IMR-90 (cell line): Measurements from ENCODE around the gene PAQR5. TPM values are rescaled to one million over a fixed set of nuclear protein-coding genes. Genes with fewer than 3 reads are reported as not detected.

Source experiments
- ATAC-seq: fragments of 200-7000 bp; cut with Tn5 transposase; 2 replicates; pipeline ENCODE4 v1.9.1; 2020; ENCODE audit warnings: low read depth, mild to moderate bottlenecking, moderate library complexity
- BruUV-seq: library from RNA; stranded (reverse); fragments of 400-500 nt; replicated peaks from 2 replicates; lab custom pipeline; 2021; lab: Mats Ljungman, UMichigan
- CTCF ChIA-PET: fragments of 300-600 bp; formaldehyde crosslinking; extraction: SDS; loops from one replicate; lab custom pipeline; 2021; ENCODE audit warnings: antibody characterized with exemption; lab: Yijun Ruan, JAX
- POLR2A ChIA-PET: fragments of 300-600 bp; sonication (Branson Sonifier 250); formaldehyde crosslinking; loops from one replicate; lab custom pipeline; 2022; ENCODE audit warnings: antibody characterized with exemption; ENCODE audit not compliant: unreplicated experiment; lab: Charles Lee
- DNase-seq: peaks from one replicate; pipeline ENCODE4 v3.0.0; 2013
- H2AFZ ChIP-seq: replicated peaks from 2 replicates; pipeline ENCODE3; 2013; ENCODE audit warnings: low read length, mild to moderate bottlenecking; ENCODE audit not compliant: poor library complexity
- H2AK5ac ChIP-seq: 2 replicates; pipeline ENCODE4 v1.6.1; 2013; ENCODE audit warnings: low read depth, low read length, inconsistent platforms
- H2AK9ac ChIP-seq: replicated peaks from 2 replicates; pipeline ENCODE3; 2013; ENCODE audit warnings: mild to moderate bottlenecking, low read depth, low read length, moderate library complexity; ENCODE audit not compliant: poor library complexity
- H2BK120ac ChIP-seq: 2 replicates; pipeline ENCODE4 v1.6.1; 2013; ENCODE audit warnings: low read depth, low read length, inconsistent platforms
- H2BK15ac ChIP-seq: 3 replicates; pipeline ENCODE4 v1.6.1; 2013; ENCODE audit warnings: low read depth, low read length, inconsistent platforms
- H2BK20ac ChIP-seq: 2 replicates; pipeline ENCODE4 v1.6.1; 2013; ENCODE audit warnings: low read depth, mild to moderate bottlenecking, inconsistent platforms, low read length, moderate library complexity
- H2BK5ac ChIP-seq: 2 replicates; pipeline ENCODE4 v1.6.1; 2013; ENCODE audit warnings: mild to moderate bottlenecking, low read depth, low read length, inconsistent platforms; ENCODE audit not compliant: poor library complexity, severe bottlenecking
- H3K14ac ChIP-seq: replicated peaks from 2 replicates; pipeline ENCODE4 v1.6.1; 2013; ENCODE audit warnings: low read depth, low read length, inconsistent platforms
- H3K18ac ChIP-seq: 2 replicates; pipeline ENCODE4 v1.6.1; 2013; ENCODE audit warnings: low read depth, low read length, control low read depth
- H3K23ac ChIP-seq: 2 replicates; pipeline ENCODE4 v1.6.1; 2013; ENCODE audit warnings: low read depth, low read length, inconsistent platforms
- H3K27ac ChIP-seq: 2 replicates; pipeline ENCODE4 v1.5.1; 2013; ENCODE audit warnings: mild to moderate bottlenecking, control low read depth, low read length; ENCODE audit not compliant: insufficient read depth
- H3K27me3 ChIP-seq: 2 replicates; pipeline ENCODE4 v1.6.1; 2013; ENCODE audit warnings: low read length; ENCODE audit not compliant: control insufficient read depth, insufficient read depth
- H3K36me3 ChIP-seq: 2 replicates; pipeline ENCODE4 v1.6.1; 2013; ENCODE audit warnings: low read length, mixed read lengths; ENCODE audit not compliant: control insufficient read depth, insufficient read depth
- H3K4ac ChIP-seq: 2 replicates; pipeline ENCODE4 v1.6.1; 2013; ENCODE audit warnings: low read depth, low read length, inconsistent platforms
- H3K4me1 ChIP-seq: 2 replicates; pipeline ENCODE4 v1.6.1; 2013; ENCODE audit warnings: low read length, mixed read lengths; ENCODE audit not compliant: control insufficient read depth, insufficient read depth
- H3K4me2 ChIP-seq: 2 replicates; pipeline ENCODE4 v1.6.1; 2013; ENCODE audit warnings: low read depth, mild to moderate bottlenecking, control low read depth, low read length, moderate library complexity
- H3K4me3 ChIP-seq: 2 replicates; pipeline ENCODE4 v1.5.1; 2013; ENCODE audit warnings: low read depth, mild to moderate bottlenecking, control low read depth, low read length, moderate library complexity; ENCODE audit not compliant: insufficient read depth
- H3K56ac ChIP-seq: 2 replicates; pipeline ENCODE4 v1.6.1; 2013; ENCODE audit warnings: low read length, inconsistent platforms; ENCODE audit not compliant: insufficient read depth; ENCODE audit errors: extremely low read depth
- H3K79me1 ChIP-seq, 2 experiments: 2 replicates each; pipeline ENCODE4 v1.6.1; 2013; ENCODE audit warnings: low read length in 2 of 2, inconsistent platforms in 1 of 2, low read depth in 1 of 2
- H3K9ac ChIP-seq: 2 replicates; pipeline ENCODE4 v1.6.1; 2013; ENCODE audit warnings: low read depth, low read length, control low read depth
- H3K9me1 ChIP-seq: 2 replicates; pipeline ENCODE4 v1.6.1; 2013; ENCODE audit warnings: low read length, inconsistent platforms; ENCODE audit not compliant: insufficient read depth
- H3K9me3 ChIP-seq: 2 replicates; pipeline ENCODE4 v1.6.1; 2013; ENCODE audit warnings: low read length; ENCODE audit not compliant: control insufficient read depth, insufficient read depth
- H4K20me1 ChIP-seq: 2 replicates; pipeline ENCODE4 v1.6.1; 2013; ENCODE audit warnings: low read length, inconsistent platforms; ENCODE audit not compliant: insufficient read depth
- H4K5ac ChIP-seq: 2 replicates; pipeline ENCODE4 v1.6.1; 2013; ENCODE audit warnings: mild to moderate bottlenecking, low read depth, low read length, control low read depth
- H4K8ac ChIP-seq, 2 experiments: 2 replicates each; pipeline ENCODE4 v1.6.1; 2013; ENCODE audit warnings: low read depth in 2 of 2, low read length in 2 of 2, control low read depth in 1 of 2, inconsistent platforms in 1 of 2
- H4K91ac ChIP-seq: 2 replicates; pipeline ENCODE4 v1.6.1; 2013; ENCODE audit warnings: low read depth, low read length, inconsistent platforms; ENCODE audit not compliant: insufficient read depth
- CHD1 ChIP-seq: IDR thresholded peaks from 2 replicates; pipeline ENCODE4 v1.6.1; 2012; ENCODE audit warnings: low read depth, low read length, improper control_type of control experiment
- FOS ChIP-seq: fragments of 150-350 bp; IDR thresholded peaks from 2 replicates; pipeline ENCODE4 v1.6.1; 2016; ENCODE audit warnings: low read depth, low read length
- MAZ ChIP-seq: IDR thresholded peaks from 2 replicates; pipeline ENCODE4 v1.6.1; 2012; ENCODE audit warnings: low read depth, mild to moderate bottlenecking, low read length, improper control_type of control experiment, moderate library complexity, borderline replicate concordance
- RFX5 ChIP-seq: IDR thresholded peaks from 2 replicates; pipeline ENCODE4 v1.8.0; 2012; ENCODE audit warnings: low read depth, mild to moderate bottlenecking, low read length, moderate library complexity
- SMC3 ChIP-seq: fragments of 150-350 bp; IDR thresholded peaks from 2 replicates; pipeline ENCODE4 v1.6.1; 2016; ENCODE audit warnings: low read depth, mild to moderate bottlenecking, antibody characterized with exemption, low read length, moderate library complexity
- WGBS, 2 experiments: methylation state at CpG; one replicate each; pipeline versions ENCODE4 v1.1.5 to v1.1.7; 2013; ENCODE audit warnings: missing lambda C conversion rate in 2 of 2; ENCODE audit not compliant: insufficient read length in 1 of 2; ENCODE audit errors: extremely low coverage in 2 of 2; 5-methylcytosine and 5-hydroxymethylcytosine counted together
- dilution Hi-C: fragments of 300-500 bp; cut with HindIII; formaldehyde crosslinking; loops from one replicate; pipeline ENCODE4 v1.14.3; 2018; ENCODE audit warnings: low sequenced_read_pairs; ENCODE audit not compliant: unreplicated experiment
- in situ Hi-C: fragments of 300-500 bp; cut with MboI; formaldehyde crosslinking; loops from 3 replicates; pipeline ENCODE4 v1.14.3; 2019; ENCODE audit warnings: low sequenced_read_pairs, inconsistent platforms, mixed read lengths
- intact Hi-C: fragments of 100-400 bp; cut with micrococcal nuclease; formaldehyde crosslinking; loops from 2 replicates; pipeline ENCODE4 v1.10.0; 2022
- polyA plus RNA-seq, 3 experiments: library from polyadenylated mRNA; depleted of rRNA; stranded (reverse); fragments of >200 nt; gene quantifications; 2 replicates each; pipeline ENCODE4 v1.2.3, GENCODE V29; 2012; ENCODE audit warnings: low replicate concordance in 1 of 3
- total RNA-seq: library from RNA; depleted of rRNA; stranded (reverse); fragments of >200 nt; gene quantifications from 2 replicates; pipeline ENCODE4 v1.2.3, GENCODE V29; 2012

The PAQR5 gene
- total and polyA plus RNA-seq, 2 of the 4 experiments (the other 2 are of a cell fraction), result 2.3 to 2.7 TPM

GRCh38 chr15:69277316-69277715, 21.4 kb upstream of the PAQR5 start:
- dilution Hi-C loops, result no loop called here
- no peak overlapping the region; the same call in 1 of the 2 replicates for H3K4ac ChIP-seq

More at GRCh38 chr15:69277316-69277715, 21.4 kb upstream of the PAQR5 start:
- Histone ChIP-seq H3K79me1 (no peaks in the 10 kb centered on the region), H3K9me1 (0 out of 2 replicates have a peak, but pooled peaks cover 7% of the 10 kb centered on the region), H3K18ac (no peak overlapping the region), H2AK9ac (no peak overlapping the region), H3K14ac (no peak overlapping the region), H3K36me3 (no peaks in the 10 kb centered on the region), H3K9ac (no peak overlapping the region), H3K27me3 (no peaks in the 10 kb centered on the region), H2BK20ac (no peak overlapping the region), H4K5ac (no peak overlapping the region), H2AK5ac (no peak overlapping the region), H2AFZ (no peak overlapping the region), H3K4me2 (no peak overlapping the region), H4K20me1 (no peaks in the 10 kb centered on the region), H3K56ac (no peak overlapping the region), H3K9me3 (no peaks in the 10 kb centered on the region), H3K4me1 (no peaks in the 10 kb centered on the region; the same call in 1 of the 2 replicates), H3K23ac (no peak overlapping the region), H3K27ac (no peak overlapping the region), H2BK5ac (no peak overlapping the region), H4K8ac (no peak overlapping the region), H2BK15ac (no peak overlapping the region), H3K4me3 (no peak overlapping the region), H4K91ac (no peak overlapping the region), H2BK120ac (no peak overlapping the region)
- ATAC-seq (no peak), DNase-seq (no peak)
- TF ChIP-seq MAZ (no peak), SMC3 (no peak), RFX5 (no peak), FOS (no peak), CHD1 (no peak)
- WGBS, 2 experiments, result 93% methylated on average over 4 of the region's 9 CpGs; no CpG with 5 or more reads in 1 of the 2 experiments
- in situ Hi-C loops, result no loop called here
- CTCF ChIA-PET, result no interaction called here
- intact Hi-C loops, result no loop called here
- no TSS peak for BruUV-seq
- POLR2A ChIA-PET, result no interaction called here
